Activated CD4-positive, alpha-beta T cell treated with anti-CD3 and anti-CD28 coated beads for 1 hour (primary cell): Measurements from ENCODE around the gene ELMOD1.
A peak's percentile ranks its signal among the peaks of the same experiment; 100 is the strongest.

Experiments
- DNase-seq: peaks from one replicate; pipeline ENCODE4 v3.0.0-alpha.2; 2020

ELMOD1 gene

DNA sequence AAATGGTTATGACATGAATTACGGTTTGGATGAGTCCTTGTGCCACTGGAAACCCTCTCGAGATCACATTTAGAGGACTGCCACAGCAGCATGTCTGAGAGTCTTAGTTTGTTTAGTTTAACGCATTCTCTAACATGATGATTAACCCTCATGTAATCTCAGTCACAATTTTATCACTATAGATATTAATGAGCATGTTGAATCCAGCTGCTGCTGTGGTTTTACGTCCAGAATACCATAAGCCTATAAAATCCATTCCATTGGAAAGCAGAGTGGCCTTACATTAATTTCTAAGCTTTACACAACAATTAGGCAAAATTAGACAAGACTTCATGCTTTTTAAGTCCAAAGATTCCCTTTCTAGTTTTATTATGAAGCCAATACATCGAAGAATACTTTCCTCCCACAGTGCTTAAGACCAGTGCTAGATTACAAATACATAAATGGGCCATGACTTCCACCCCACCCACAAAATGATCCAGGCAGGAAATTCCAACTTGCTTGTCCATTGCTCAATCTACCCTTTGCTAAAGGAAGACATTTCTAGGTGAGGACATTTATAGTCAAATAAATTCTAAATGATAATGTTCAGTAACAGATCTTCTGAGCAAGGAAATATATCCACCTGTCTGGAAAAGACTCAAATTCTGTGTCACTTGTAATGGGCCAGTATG lies 3.5 kb upstream of the ELMOD1 start:
- DNase-seq: no peak

DNA sequence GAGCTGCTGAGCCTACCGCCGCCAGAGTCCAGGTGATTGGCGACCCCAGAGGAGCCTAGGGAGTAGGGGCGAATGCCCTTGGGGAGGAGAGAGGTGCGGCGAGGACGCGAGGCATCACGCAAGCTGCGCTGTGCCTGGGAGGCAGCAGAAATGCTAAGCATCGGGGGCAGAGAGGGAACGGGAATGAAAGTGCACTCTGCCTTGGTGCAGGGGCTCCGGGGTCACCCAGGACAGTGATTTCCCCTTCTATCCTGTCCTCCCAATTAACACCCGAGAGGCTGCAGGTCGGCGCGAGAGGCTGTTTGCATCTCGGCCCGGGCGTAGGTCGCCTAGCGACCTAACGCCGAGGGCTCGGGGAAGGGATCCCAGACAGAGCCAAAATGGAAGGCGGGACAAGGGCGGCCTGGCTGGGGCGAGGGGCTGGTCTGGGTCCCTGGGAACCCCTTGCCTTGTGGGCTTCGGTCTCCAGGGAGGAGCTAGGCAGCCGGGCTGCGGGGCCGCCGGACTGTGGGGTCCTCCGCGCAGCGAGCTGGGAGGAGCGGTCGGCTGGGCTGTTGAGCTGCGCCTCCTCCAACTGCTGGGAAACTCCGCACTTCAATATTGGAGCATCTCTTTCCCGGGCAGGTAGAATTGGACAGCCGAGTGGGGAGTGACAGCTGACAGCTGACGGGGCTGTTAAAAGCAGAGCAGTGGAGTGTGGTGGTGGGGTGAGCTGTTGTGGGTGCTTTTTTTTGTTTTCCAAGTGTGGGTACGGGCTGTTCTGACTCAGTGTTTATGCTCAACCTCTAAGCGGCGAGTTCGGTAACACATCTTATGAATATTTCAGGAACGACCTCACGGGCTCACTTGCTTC lies 657 bp downstream of the ELMOD1 start:
- peak; percentile 21 for DNase-seq

DNA sequence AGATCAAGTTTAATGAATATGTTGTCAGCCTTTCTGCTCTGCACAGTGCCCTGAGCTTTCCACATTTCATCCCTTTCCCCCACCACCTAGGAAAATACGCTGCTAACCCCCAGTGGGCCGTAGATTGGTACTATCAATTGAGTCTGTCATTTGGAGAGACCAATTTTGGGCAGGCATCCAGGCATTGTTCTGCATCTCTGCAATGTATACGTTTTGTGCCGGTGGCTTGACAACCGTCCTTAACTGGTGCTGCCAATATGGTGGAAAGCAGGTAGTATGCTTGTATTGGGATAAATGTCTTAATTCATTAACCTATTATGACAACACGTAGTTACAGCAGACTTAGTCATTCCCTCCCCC lies 1.3 kb downstream of the ELMOD1 start:
- DNase-seq: no peak

DNA sequence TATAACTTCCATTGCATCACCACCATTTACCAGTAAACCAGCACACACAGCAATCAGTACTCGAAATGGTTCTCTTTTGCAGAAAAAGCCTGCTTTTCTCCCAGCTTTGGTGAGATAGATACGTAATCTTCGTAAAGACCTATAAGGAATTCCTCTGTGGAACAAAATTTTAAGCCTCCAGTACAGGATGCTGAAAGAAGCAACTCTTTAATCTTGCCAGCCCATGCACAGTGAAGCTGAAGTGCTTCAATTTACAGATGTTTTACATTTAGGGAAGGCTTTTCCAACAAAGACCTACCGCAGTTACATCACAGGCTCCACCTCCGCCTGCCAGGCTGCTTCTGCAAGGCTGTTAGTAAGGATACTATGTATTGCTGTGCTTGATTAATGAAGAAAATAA lies 1.9 kb downstream of the ELMOD1 start:
- no peak for DNase-seq

DNA sequence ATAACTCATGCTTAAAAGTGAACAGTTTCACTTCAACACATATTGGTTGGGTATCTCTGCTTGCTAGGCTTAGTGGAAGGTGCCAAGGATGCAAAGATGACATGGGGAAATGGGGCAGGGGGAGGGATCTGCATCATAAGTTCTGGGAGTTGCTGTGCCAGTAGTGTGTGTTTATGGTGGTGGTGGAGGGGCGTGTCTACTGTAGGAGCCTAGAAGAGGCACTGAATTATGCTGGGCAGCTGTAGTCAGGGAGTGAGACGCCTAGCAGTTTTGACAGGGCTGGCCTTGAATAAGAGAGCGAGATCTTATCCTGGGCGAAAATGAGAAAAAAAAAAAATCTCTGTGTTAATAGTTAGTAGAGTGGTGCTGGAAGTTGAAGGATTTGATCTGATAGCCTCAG lies 3.0 kb downstream of the ELMOD1 start:
- DNase-seq: no peak

DNA sequence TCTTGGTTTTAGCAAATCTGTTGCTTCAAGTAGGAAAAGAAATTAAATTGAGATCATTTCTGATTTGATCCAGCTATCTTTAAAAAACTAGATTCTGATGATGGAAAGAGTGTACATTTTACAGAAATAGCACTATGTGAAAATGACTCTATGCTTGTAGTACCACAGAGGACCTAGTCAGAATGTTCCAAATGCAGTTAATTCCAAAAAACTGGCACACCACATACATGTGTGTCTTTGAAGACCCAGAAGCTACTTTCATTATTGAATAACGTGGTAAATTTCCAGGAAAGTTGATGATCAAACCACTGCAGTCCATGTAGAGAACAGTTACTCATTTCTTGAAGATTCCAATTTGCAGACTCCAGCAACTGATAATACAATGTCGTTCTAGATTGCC lies 3.8 kb downstream of the ELMOD1 start:
- DNase-seq: no peak

DNA sequence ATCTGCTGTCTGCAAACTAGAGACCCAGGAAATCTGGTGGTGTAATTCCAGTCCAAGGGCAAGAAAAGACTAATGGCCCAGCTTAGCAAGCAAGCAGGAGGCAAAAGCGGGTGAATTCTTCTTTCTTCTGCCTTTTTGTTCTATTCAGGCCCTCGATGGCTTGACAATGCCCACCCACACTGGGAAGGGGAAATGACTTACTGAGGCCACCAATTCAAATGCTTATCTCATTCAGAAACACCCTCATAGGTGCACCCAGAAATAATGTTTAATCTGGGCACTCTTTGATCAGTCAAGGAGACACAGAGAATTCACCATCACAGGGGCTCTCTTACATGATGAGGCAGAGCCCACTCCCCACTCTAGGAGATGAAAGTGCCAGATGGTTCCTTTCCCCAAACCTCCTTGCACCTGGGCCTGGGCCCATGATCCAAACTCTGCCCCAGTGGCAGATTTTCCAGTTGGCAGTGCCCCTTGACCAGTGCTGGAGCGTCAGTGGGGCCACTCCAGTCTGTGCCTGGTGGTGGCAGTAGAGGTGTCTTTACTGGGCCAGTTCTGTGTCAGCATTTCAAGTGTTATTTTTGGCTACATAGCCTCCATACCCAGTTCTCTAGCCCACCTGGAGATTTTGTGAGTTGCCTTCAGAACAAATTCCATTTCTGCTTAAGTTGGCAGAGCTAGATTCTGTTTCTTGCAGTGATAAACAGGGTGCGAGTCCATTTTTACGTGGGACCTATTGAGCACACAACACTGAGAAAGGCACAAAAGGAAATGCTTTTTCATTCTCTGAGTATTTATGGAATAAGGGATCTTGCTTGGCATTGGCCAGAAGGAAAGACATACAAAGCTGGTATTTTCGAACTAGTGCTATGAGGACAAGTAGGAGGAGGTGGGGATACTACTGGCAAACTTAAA lies 7.5 kb downstream of the ELMOD1 start:
- no peak for DNase-seq

DNA sequence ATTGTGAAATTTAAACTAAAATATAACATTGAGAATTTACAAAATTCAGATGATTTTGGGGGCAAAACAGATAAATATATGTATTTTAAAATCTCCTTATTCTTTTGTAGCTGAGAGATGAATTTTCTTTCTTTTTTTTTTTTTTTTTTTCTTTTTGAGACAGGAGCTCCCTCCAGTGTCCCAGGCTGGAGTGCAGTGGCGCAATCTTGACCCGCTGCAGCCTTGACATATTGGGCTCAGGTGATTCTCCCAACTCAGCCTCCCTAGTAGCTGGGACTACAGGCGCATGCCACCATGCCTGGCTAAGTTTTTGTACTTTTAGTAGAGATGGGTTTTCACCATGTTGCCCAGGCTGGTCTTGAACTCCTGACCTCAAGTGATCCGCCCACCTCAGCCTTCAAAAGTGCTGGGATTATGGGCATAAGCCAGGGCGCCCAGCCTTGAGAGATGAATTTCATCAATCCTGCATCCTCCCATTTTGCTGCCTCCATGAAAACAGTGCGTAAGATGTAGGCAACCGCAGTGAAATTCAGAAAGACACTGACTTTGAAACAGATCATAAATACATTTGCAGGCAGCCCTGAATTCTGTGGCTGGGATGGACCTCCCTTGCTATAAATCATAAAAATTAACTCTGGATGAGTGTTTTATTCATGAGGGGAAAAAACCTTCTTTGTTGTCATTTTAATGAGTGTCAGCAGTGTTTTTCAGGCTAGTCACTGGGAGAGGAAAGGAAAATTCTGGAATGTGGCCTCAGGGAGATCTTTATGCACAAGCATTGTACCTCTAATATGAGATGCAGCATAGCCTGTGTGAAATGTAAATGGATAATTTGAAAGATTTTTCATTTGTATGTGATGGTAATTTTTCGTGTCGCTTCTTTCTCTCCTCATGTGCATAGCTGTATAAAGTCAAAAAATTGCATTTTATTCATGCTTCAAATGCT lies 14.4 kb downstream of the ELMOD1 start:
- no peak for DNase-seq

DNA sequence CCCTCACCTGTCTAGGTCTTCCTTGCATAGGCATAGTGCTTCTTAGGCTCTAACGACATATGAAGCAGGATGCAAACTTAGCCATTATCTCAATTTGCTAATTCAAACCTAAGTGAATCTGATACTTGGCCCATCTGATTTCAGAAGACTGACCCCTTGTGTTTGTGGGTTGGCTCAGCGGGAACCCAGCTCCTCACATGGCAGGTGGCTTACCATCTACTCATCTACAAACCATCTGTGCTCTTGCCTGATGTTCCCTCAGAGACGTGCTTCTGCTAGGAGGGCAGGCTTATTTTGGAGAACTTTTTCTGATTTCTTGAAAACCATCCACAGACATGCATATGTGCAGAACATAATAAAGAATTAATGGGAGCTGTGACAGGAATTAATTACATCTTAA lies 15.2 kb downstream of the ELMOD1 start:
- no peak for DNase-seq

DNA sequence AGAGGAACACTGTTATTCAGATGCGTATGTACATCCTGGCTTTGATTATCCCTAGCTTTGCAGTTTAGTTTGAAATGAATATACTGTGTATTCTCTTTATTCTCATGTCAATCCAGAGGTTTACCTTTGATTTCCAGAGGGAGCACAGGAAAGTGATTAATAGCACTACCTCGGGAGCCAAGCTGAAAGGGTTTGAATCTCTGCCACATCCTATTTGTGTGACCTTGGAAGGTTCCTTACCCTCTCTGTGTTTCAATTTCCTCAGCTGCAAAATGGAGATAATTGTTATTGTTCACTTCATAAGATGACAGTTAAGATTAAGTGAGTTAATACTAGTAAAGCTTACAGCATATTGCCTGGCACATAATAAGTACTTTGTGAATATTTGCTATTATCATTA lies 17.9 kb downstream of the ELMOD1 start:
- DNase-seq: no peak

DNA sequence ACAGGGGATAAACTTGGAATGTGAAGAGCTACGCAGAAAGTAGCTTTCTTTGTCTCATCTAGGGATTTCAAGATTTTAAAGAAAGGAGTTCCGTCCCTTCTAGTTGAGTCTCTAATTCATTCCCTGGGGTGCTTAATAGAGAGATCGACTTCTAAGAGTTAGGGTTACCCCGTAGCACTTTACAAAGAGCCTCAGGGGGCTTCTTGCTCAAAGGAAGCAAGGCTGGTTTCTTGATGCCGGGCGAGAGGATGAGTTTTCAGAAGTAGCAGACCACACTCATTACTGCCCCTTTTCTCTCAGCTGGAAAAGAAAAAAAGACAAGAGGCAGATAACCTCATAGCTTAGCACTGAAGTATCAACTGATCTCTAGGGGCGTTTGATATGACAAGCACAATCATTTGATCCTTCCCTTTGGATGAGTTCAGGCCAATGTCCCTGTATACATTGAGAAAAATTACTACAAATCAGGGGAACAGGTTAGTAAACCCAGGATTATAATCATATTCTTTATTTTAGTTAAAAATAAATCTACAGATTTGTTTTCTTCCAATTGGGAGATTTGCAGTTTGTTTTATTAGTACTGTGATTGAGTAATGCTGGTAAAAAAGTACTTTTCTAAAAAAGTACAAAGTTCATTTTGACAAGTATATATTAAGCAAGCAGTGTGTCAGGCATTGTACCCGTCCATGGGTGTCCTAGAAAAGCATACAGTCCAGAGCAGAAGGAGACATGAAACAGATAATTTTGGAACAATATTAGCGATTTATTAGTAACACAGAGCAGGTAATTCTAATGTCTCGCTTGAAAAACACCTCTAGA lies 18.7 kb downstream of the ELMOD1 start:
- no peak for DNase-seq

DNA sequence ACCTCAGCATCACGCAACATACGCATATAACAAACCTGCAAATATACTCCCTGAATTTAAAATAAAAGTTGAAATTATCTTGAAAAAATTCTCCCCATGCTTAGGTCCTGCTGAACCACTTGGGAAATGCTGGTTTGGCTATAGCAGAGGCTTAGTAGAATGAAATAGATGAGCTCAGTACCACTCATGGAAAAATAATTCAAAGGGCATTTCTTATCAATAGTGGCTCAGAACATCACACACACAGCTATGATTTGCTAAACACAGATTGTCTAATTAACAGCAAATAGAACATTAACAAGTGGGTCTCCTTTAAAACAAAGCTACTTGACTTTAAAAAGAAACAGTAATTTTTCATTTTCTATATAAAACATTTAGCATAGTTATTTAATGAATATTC lies 21.5 kb downstream of the ELMOD1 start:
- DNase-seq: no peak

DNA sequence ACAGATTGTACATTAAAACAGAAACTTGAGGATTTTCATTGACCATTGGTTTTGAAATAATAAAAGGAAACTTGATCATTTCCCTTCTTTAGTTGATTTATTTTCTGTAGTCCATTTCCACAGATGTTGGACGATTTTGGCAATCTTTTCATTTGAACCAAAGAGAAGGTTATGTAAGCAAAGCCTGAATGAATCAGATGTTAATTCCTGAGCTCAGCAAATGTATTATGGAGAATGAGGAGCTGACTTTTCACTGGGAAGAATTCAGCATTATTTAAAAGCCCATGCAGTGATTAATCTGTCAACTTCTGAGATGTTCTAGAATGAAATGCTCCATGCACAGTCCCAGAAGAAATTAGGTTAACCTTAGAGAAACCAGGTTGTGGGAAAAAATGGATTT lies 29.0 kb downstream of the ELMOD1 start:
- DNase-seq: no peak

DNA sequence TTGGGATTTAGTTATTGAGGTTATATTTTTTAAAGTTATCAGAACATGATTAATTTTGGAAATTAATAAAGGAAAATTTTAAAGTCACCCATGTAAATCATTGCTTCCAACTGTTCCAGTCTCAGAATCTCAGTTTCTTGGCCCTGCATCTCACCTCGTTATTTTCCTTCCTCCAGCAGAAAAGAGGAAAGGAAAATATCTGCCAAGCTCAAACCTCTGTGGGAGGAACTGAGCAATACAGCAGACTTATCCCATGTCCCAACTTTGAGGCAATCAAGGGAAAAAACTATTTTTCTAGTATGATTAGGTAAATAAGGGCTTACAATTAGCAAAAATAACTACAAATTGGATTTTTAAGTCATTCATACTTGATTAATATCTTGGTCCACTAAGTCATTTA lies 30.1 kb downstream of the ELMOD1 start:
- no peak for DNase-seq

DNA sequence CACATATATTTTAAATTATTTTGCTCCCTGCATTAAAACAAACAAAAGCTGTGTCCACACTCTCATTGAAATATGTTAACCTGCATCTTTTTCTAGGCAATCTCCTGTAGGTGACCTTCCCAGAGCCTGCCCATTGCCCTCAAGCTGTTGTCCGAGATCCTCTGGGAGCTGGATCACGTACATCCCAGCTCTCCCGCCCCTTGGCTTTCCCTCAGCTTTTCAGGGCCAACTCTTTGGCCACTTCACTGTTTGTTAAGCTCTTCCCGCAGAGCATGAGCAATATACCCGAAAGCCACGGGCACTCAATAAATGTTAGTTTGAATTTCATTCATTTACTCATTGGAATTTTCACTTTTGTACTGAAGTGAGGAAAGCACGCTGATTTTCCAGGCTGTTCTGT lies 32.2 kb downstream of the ELMOD1 start:
- no peak for DNase-seq

DNA sequence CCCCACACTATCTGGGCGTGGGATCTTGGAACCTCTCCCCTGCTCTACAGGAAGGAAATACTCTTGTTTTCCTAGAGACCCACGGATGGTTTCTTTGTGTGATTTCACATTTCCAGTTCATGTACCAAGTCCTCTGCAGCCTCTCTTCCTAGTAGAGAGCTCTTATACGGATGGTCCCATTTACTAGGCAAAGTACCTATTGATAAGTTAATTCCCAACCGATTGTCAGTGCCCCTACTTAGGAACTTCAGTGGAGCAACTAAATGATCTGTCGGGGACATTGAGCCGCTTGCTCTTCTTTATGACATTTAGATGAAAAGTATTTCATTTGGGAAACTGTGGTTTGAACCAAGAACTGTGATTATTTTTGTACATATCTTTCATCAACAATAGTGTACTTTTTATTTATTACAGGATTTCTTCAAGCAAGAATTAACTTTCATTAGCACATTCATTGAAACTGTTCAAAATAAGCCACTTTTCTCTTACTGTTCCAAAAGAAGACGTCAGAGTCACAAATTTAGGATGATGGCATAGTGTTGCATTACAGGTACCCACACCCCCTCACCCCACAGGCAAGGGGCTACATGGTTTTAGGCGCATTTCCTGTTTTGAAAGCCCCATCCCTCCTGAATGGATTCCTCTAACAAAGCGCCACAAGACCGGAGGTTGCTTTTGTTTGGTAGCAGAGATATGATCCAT lies 34.2 kb downstream of the ELMOD1 start:
- no peak for DNase-seq

DNA sequence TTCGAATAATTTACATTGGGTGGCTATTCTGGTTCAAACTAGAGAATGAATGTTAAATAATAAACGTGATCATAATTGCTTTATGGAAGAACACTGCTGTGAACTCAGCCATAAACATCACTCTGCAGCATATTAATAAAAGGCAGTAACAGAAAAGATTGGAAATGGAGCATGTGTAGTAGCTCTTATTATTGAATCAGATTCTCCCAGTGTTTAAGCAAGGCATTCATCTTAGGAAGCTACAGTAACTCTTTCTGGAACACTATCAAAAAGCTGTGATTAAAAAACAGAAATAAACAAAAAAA lies 34.7 kb downstream of the ELMOD1 start:
- DNase-seq: no peak

DNA sequence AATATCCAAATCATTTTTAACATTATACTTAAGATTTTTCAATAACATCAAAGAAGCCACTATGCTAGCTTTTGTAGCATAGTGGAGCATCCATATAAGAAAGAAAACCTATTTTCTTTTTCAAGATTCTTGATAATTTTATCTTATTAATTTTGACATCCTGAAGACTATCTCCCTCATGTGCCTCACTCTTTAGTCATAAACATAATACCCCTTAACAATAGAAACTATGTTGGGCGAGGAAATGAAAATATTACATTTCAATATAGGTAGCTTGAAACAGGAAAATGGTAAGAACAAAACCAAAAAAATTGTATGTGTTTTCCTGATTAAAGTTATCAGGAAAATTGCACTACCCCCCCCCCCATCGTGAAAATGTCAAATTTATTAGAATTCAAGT lies 40.1 kb downstream of the ELMOD1 start:
- DNase-seq: no peak

DNA sequence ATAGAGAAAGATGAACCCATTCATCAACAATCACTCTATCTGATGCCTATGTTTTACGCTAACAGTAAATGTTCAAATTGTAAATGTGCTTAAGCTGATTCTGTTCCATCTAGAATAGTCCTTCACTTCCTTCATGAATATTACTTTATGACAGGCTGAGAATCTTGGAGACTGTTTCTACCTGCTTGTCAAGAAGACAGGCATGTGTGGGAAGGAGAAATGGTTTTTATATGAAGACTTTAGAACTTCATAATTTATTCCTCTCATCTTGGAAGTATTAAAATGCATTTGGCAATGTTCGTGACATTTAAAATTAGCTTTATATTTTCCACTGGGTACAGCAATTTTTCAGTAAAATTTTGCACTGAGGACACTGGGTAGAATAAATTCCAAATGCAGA lies 41.0 kb downstream of the ELMOD1 start:
- no peak for DNase-seq

DNA sequence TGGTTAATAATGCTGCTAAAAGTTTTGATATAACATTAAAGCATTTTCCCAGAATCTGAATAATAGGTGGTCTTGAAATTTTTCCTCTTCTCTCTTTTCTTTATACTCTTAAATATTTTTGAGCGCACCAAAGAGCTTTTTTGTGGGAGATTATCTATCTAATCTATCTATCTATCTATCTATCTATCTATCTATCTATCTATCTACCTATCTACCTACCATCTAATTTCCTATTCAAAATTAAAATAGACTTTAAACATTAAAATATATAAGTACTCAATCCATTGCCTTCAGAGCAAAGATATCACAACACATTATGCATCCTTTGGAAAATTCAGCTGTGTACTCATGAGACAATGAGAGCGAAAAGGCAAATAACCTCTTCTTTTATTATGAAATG lies 55.8 kb downstream of the ELMOD1 start:
- no peak for DNase-seq

DNA sequence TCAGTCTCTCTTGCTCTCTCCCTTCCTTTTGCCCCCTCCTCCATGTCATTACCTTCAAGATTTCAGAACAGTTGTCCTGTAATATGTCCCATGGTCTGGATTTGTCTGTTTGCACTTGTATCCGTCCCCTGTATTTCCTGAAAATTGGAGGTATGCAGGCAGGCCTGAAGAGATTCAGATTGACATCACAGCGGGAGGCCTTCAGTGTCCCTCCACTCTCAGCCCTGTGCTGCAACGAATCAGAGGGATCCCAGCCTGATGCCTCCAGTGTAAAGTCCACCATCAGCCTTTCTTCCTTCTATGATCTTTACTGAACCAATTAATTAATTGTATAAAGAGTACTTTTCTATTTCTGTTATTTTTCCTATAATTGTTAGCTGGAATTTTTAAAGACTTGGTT lies 57.3 kb downstream of the ELMOD1 start:
- no peak for DNase-seq
